IMR-90 (cell line): ENCODE data around the gene APP. TPM values are rescaled to one million over a fixed set of nuclear protein-coding genes. Genes with fewer than 3 reads are reported as not detected.

Source experiments
- ATAC-seq: fragments of 200-7000 bp; cut with Tn5 transposase; 2 replicates; pipeline ENCODE4 v1.9.1; 2020; ENCODE audit warnings: low read depth, mild to moderate bottlenecking, moderate library complexity
- BruUV-seq: library from RNA; stranded (reverse); fragments of 400-500 nt; replicated peaks from 2 replicates; lab custom pipeline; 2021; lab: Mats Ljungman, UMichigan
- CTCF ChIA-PET: fragments of 300-600 bp; formaldehyde crosslinking; extraction: SDS; loops from one replicate; lab custom pipeline; 2021; ENCODE audit warnings: antibody characterized with exemption; lab: Yijun Ruan, JAX
- POLR2A ChIA-PET: fragments of 300-600 bp; sonication (Branson Sonifier 250); formaldehyde crosslinking; loops from one replicate; lab custom pipeline; 2022; ENCODE audit warnings: antibody characterized with exemption; ENCODE audit not compliant: unreplicated experiment; lab: Charles Lee
- DNase-seq: peaks from one replicate; pipeline ENCODE4 v3.0.0; 2013
- H2AFZ ChIP-seq: replicated peaks from 2 replicates; pipeline ENCODE3; 2013; ENCODE audit warnings: low read length, mild to moderate bottlenecking; ENCODE audit not compliant: poor library complexity
- H2AK5ac ChIP-seq: 2 replicates; pipeline ENCODE4 v1.6.1; 2013; ENCODE audit warnings: low read depth, low read length, inconsistent platforms
- H2AK9ac ChIP-seq: replicated peaks from 2 replicates; pipeline ENCODE3; 2013; ENCODE audit warnings: mild to moderate bottlenecking, low read depth, low read length, moderate library complexity; ENCODE audit not compliant: poor library complexity
- H2BK120ac ChIP-seq: 2 replicates; pipeline ENCODE4 v1.6.1; 2013; ENCODE audit warnings: low read depth, low read length, inconsistent platforms
- H2BK15ac ChIP-seq: 3 replicates; pipeline ENCODE4 v1.6.1; 2013; ENCODE audit warnings: low read depth, low read length, inconsistent platforms
- H2BK20ac ChIP-seq: 2 replicates; pipeline ENCODE4 v1.6.1; 2013; ENCODE audit warnings: low read depth, mild to moderate bottlenecking, inconsistent platforms, low read length, moderate library complexity
- H2BK5ac ChIP-seq: 2 replicates; pipeline ENCODE4 v1.6.1; 2013; ENCODE audit warnings: mild to moderate bottlenecking, low read depth, low read length, inconsistent platforms; ENCODE audit not compliant: poor library complexity, severe bottlenecking
- H3K14ac ChIP-seq: replicated peaks from 2 replicates; pipeline ENCODE4 v1.6.1; 2013; ENCODE audit warnings: low read depth, low read length, inconsistent platforms
- H3K18ac ChIP-seq: 2 replicates; pipeline ENCODE4 v1.6.1; 2013; ENCODE audit warnings: low read depth, low read length, control low read depth
- H3K23ac ChIP-seq: 2 replicates; pipeline ENCODE4 v1.6.1; 2013; ENCODE audit warnings: low read depth, low read length, inconsistent platforms
- H3K27ac ChIP-seq: 2 replicates; pipeline ENCODE4 v1.5.1; 2013; ENCODE audit warnings: mild to moderate bottlenecking, control low read depth, low read length; ENCODE audit not compliant: insufficient read depth
- H3K27me3 ChIP-seq: 2 replicates; pipeline ENCODE4 v1.6.1; 2013; ENCODE audit warnings: low read length; ENCODE audit not compliant: control insufficient read depth, insufficient read depth
- H3K36me3 ChIP-seq: 2 replicates; pipeline ENCODE4 v1.6.1; 2013; ENCODE audit warnings: low read length, mixed read lengths; ENCODE audit not compliant: control insufficient read depth, insufficient read depth
- H3K4ac ChIP-seq: 2 replicates; pipeline ENCODE4 v1.6.1; 2013; ENCODE audit warnings: low read depth, low read length, inconsistent platforms
- H3K4me1 ChIP-seq: 2 replicates; pipeline ENCODE4 v1.6.1; 2013; ENCODE audit warnings: low read length, mixed read lengths; ENCODE audit not compliant: control insufficient read depth, insufficient read depth
- H3K4me2 ChIP-seq: 2 replicates; pipeline ENCODE4 v1.6.1; 2013; ENCODE audit warnings: low read depth, mild to moderate bottlenecking, control low read depth, low read length, moderate library complexity
- H3K4me3 ChIP-seq: 2 replicates; pipeline ENCODE4 v1.5.1; 2013; ENCODE audit warnings: low read depth, mild to moderate bottlenecking, control low read depth, low read length, moderate library complexity; ENCODE audit not compliant: insufficient read depth
- H3K56ac ChIP-seq: 2 replicates; pipeline ENCODE4 v1.6.1; 2013; ENCODE audit warnings: low read length, inconsistent platforms; ENCODE audit not compliant: insufficient read depth; ENCODE audit errors: extremely low read depth
- H3K79me1 ChIP-seq, 2 experiments: 2 replicates each; pipeline ENCODE4 v1.6.1; 2013; ENCODE audit warnings: low read length in 2 of 2, inconsistent platforms in 1 of 2, low read depth in 1 of 2
- H3K9ac ChIP-seq: 2 replicates; pipeline ENCODE4 v1.6.1; 2013; ENCODE audit warnings: low read depth, low read length, control low read depth
- H3K9me1 ChIP-seq: 2 replicates; pipeline ENCODE4 v1.6.1; 2013; ENCODE audit warnings: low read length, inconsistent platforms; ENCODE audit not compliant: insufficient read depth
- H3K9me3 ChIP-seq: 2 replicates; pipeline ENCODE4 v1.6.1; 2013; ENCODE audit warnings: low read length; ENCODE audit not compliant: control insufficient read depth, insufficient read depth
- H4K20me1 ChIP-seq: 2 replicates; pipeline ENCODE4 v1.6.1; 2013; ENCODE audit warnings: low read length, inconsistent platforms; ENCODE audit not compliant: insufficient read depth
- H4K5ac ChIP-seq: 2 replicates; pipeline ENCODE4 v1.6.1; 2013; ENCODE audit warnings: mild to moderate bottlenecking, low read depth, low read length, control low read depth
- H4K8ac ChIP-seq, 2 experiments: 2 replicates each; pipeline ENCODE4 v1.6.1; 2013; ENCODE audit warnings: low read depth in 2 of 2, low read length in 2 of 2, control low read depth in 1 of 2, inconsistent platforms in 1 of 2
- H4K91ac ChIP-seq: 2 replicates; pipeline ENCODE4 v1.6.1; 2013; ENCODE audit warnings: low read depth, low read length, inconsistent platforms; ENCODE audit not compliant: insufficient read depth
- BHLHE40 ChIP-seq: fragments of 150-350 bp; IDR thresholded peaks from 2 replicates; pipeline ENCODE4 v1.6.1; 2016; ENCODE audit warnings: mild to moderate bottlenecking, low read depth, low read length
- FOS ChIP-seq: fragments of 150-350 bp; IDR thresholded peaks from 2 replicates; pipeline ENCODE4 v1.6.1; 2016; ENCODE audit warnings: low read depth, low read length
- MAFK ChIP-seq: IDR thresholded peaks from 2 replicates; pipeline ENCODE4 v1.6.1; 2012; ENCODE audit warnings: low read depth, low read length, improper control_type of control experiment
- MAZ ChIP-seq: IDR thresholded peaks from 2 replicates; pipeline ENCODE4 v1.6.1; 2012; ENCODE audit warnings: low read depth, mild to moderate bottlenecking, low read length, improper control_type of control experiment, moderate library complexity, borderline replicate concordance
- MXI1 ChIP-seq: IDR thresholded peaks from 2 replicates; pipeline ENCODE4 v1.6.1; 2012; ENCODE audit warnings: low read depth, mild to moderate bottlenecking, low read length, moderate library complexity, borderline replicate concordance
- POLR2A ChIP-seq: IDR thresholded peaks from 2 replicates; pipeline ENCODE4 v1.6.1; 2012; ENCODE audit warnings: mild to moderate bottlenecking, low read depth, low read length
- RCOR1 ChIP-seq: IDR thresholded peaks from 2 replicates; pipeline ENCODE4 v1.6.1; 2012; ENCODE audit warnings: mild to moderate bottlenecking, low read length, improper control_type of control experiment; ENCODE audit not compliant: insufficient replicate concordance
- RFX5 ChIP-seq: IDR thresholded peaks from 2 replicates; pipeline ENCODE4 v1.8.0; 2012; ENCODE audit warnings: low read depth, mild to moderate bottlenecking, low read length, moderate library complexity
- SMC3 ChIP-seq: fragments of 150-350 bp; IDR thresholded peaks from 2 replicates; pipeline ENCODE4 v1.6.1; 2016; ENCODE audit warnings: low read depth, mild to moderate bottlenecking, antibody characterized with exemption, low read length, moderate library complexity
- WGBS, 2 experiments: methylation state at CpG; one replicate each; pipeline versions ENCODE4 v1.1.5 to v1.1.7; 2013; ENCODE audit warnings: missing lambda C conversion rate in 2 of 2; ENCODE audit not compliant: insufficient read length in 1 of 2; ENCODE audit errors: extremely low coverage in 2 of 2; 5-methylcytosine and 5-hydroxymethylcytosine counted together
- dilution Hi-C: fragments of 300-500 bp; cut with HindIII; formaldehyde crosslinking; loops from one replicate; pipeline ENCODE4 v1.14.3; 2018; ENCODE audit warnings: low sequenced_read_pairs; ENCODE audit not compliant: unreplicated experiment
- in situ Hi-C: fragments of 300-500 bp; cut with MboI; formaldehyde crosslinking; loops from 3 replicates; pipeline ENCODE4 v1.14.3; 2019; ENCODE audit warnings: low sequenced_read_pairs, inconsistent platforms, mixed read lengths
- intact Hi-C: fragments of 100-400 bp; cut with micrococcal nuclease; formaldehyde crosslinking; loops from 2 replicates; pipeline ENCODE4 v1.10.0; 2022
- polyA plus RNA-seq, 3 experiments: library from polyadenylated mRNA; depleted of rRNA; stranded (reverse); fragments of >200 nt; gene quantifications; 2 replicates each; pipeline ENCODE4 v1.2.3, GENCODE V29; 2012; ENCODE audit warnings: low replicate concordance in 1 of 3
- total RNA-seq: library from RNA; depleted of rRNA; stranded (reverse); fragments of >200 nt; gene quantifications from 2 replicates; pipeline ENCODE4 v1.2.3, GENCODE V29; 2012
- TF ChIP-seq, protein P1 (sequence below): fragments of 150-350 bp; IDR thresholded peaks from 2 replicates; pipeline ENCODE4 v1.6.1; 2016; ENCODE audit warnings: low read depth, mild to moderate bottlenecking, low read length, moderate library complexity, borderline replicate concordance
- TF ChIP-seq, protein P2 (sequence below): fragments of 150-350 bp; IDR thresholded peaks from 2 replicates; pipeline ENCODE4 v1.6.1; 2017; ENCODE audit warnings: mild to moderate bottlenecking, antibody characterized with exemption, low read length, low read depth

APP gene
- total and polyA plus RNA-seq, 2 of the 4 experiments (the other 2 are of a cell fraction): 191 to 530 TPM

DNA sequence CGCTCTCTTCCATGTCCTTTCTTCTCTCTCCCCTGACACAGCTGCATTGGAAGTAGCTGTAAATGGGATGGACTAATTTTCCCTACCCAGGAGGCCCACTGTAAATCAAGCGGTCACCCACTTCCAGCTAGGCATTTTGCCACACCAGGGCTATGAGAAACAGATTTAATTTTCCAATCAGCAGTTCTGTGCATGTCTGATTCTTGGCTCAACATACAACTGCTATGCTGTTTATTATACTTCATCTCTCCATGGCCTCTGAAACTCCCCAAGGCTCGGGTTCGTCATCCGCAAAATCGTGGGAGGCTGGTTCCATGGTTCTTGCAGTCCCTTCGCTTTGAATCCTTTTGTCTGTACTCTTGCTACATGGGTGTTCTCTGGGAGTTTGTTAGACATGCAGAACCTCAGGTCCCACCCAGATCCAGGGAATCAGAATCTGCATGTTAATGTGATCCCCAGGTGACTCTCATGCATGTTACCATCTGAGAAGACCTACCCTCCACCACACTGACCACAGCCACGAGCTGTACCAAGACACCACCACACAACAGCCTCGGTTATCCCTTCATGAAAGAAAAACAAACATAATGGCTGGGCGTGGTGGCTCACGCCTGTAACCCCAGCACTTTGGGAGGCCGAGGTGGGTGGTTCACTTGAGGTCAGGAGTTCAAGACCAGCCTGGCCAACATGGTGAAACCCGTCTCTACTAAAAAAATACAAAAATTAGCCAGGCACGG is 245.3 kb downstream of the APP start:
- no peak overlapping the region for H4K5ac ChIP-seq
- in situ Hi-C loops (no loop called here), dilution Hi-C loops (no loop called here), intact Hi-C loops (no loop called here)
- ChIA-PET CTCF (interaction anchor here (0.6 to 0.7 kb wide), 2 partner anchors 29 to 482 kb away, joined by 3 read pairs; no protein-coding TSS in a partner anchor), POLR2A (no interaction called here)
- WGBS, 2 experiments: 100% methylated on average over 1 of the region's 14 CpGs; no CpG with 5 or more reads in 1 of the 2 experiments
- H3K9me3 ChIP-seq: no peaks in the 10 kb centered on the region
- peaks cover 4% of the 10 kb centered on the region for H3K4me1 ChIP-seq
- no peak overlapping the region for H3K4me3 ChIP-seq
- H3K18ac ChIP-seq: no peak overlapping the region
- H2AK5ac ChIP-seq: peak overlapping the region; percentile 39; the same call in 1 of the 2 replicates
- 0 out of 2 replicates have a peak, but pooled peaks cover 4% of the 10 kb centered on the region for H4K20me1 ChIP-seq
- DNase-seq (no peak), ATAC-seq (no peak)
- no peak overlapping the region for H2BK120ac ChIP-seq
- no peak overlapping the region for H3K27ac ChIP-seq
- H3K56ac ChIP-seq: no peak overlapping the region
- peaks cover 11% of the 10 kb centered on the region for H3K9me1 ChIP-seq
- H3K23ac ChIP-seq: no peak overlapping the region
- H3K4me2 ChIP-seq: no peak overlapping the region
- no peak overlapping the region for H3K4ac ChIP-seq
- H2AFZ ChIP-seq: no peak overlapping the region
- no peak overlapping the region for H2BK15ac ChIP-seq
- TF ChIP-seq RFX5 (no peak), RCOR1 (no peak), MAFK (no peak), MXI1 (no peak), BHLHE40 (no peak), MAZ (no peak), FOS (no peak), POLR2A (no peak), SMC3 (no peak)
- TF ChIP-seq, protein P1, sequence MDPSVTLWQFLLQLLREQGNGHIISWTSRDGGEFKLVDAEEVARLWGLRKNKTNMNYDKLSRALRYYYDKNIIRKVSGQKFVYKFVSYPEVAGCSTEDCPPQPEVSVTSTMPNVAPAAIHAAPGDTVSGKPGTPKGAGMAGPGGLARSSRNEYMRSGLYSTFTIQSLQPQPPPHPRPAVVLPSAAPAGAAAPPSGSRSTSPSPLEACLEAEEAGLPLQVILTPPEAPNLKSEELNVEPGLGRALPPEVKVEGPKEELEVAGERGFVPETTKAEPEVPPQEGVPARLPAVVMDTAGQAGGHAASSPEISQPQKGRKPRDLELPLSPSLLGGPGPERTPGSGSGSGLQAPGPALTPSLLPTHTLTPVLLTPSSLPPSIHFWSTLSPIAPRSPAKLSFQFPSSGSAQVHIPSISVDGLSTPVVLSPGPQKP: no peak
- TF ChIP-seq, protein P2, sequence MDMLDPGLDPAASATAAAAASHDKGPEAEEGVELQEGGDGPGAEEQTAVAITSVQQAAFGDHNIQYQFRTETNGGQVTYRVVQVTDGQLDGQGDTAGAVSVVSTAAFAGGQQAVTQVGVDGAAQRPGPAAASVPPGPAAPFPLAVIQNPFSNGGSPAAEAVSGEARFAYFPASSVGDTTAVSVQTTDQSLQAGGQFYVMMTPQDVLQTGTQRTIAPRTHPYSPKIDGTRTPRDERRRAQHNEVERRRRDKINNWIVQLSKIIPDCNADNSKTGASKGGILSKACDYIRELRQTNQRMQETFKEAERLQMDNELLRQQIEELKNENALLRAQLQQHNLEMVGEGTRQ: no peak
- H3K14ac ChIP-seq: no peak overlapping the region
- no peak overlapping the region for H4K8ac ChIP-seq
- H3K9ac ChIP-seq: no peak overlapping the region
- H4K91ac ChIP-seq: no peak overlapping the region
- no TSS peak for BruUV-seq
- no peak overlapping the region for H2AK9ac ChIP-seq
- H2BK20ac ChIP-seq: no peak overlapping the region
- no peaks in the 10 kb centered on the region for H3K27me3 ChIP-seq
- peaks cover 3 to 25% of the 10 kb centered on the region in 2 experiments; a peak in 3 of 4 replicates for H3K79me1 ChIP-seq
- no peak overlapping the region for H2BK5ac ChIP-seq
- H3K36me3 ChIP-seq: peaks cover 2% of the 10 kb centered on the region; the same call in 1 of the 2 replicates
